HUES6 (cell line): ENCODE measurements around the gene FAM234A.
"Not testable (repeated sequence)": the region's sequence is repeated elsewhere in the genome, so short reads cannot be mapped to it uniquely, and the experiment has no call there.

Experiments used
- H3K27ac ChIP-seq: 2 replicates; pipeline ENCODE4 v1.7.0; 2013; ENCODE audit warnings: low read depth, mild to moderate bottlenecking, low read length, inconsistent platforms
- H3K27me3 ChIP-seq: 2 replicates; pipeline ENCODE4 v1.6.1; 2013; ENCODE audit warnings: low read length; ENCODE audit not compliant: control insufficient read depth, insufficient read depth
- H3K36me3 ChIP-seq: 2 replicates; pipeline ENCODE4 v1.6.1; 2013; ENCODE audit warnings: low read length; ENCODE audit not compliant: control insufficient read depth, insufficient read depth
- H3K4me1 ChIP-seq: 2 replicates; pipeline ENCODE4 v1.6.1; 2013; ENCODE audit warnings: low read length; ENCODE audit not compliant: control insufficient read depth, insufficient read depth
- H3K4me3 ChIP-seq: 2 replicates; pipeline ENCODE4 v1.5.1; 2013; ENCODE audit warnings: low read depth, low read length
- H3K9ac ChIP-seq: one replicate; pipeline ENCODE4 v1.6.1; 2013; ENCODE audit warnings: mild to moderate bottlenecking, low read length
- H3K9me3 ChIP-seq: 2 replicates; pipeline ENCODE4 v1.6.1; 2013; ENCODE audit warnings: low read depth, low read length; ENCODE audit not compliant: control insufficient read depth, insufficient read depth

The FAM234A gene

GRCh38 chr16:265711-266110, 31.1 kb downstream of the FAM234A start:
- Histone ChIP-seq H3K27me3 (no peaks in the 10 kb centered on the region), H3K4me1 (no peaks in the 10 kb centered on the region), H3K27ac (no peak overlapping the region), H3K36me3 (peaks cover 40% of the 10 kb centered on the region), H3K4me3 (no peak overlapping the region), H3K9me3 (no peaks in the 10 kb centered on the region), H3K9ac (no peak overlapping the region)

- no peaks in the 10 kb centered on the region for H3K27me3 ChIP-seq
- H3K9ac ChIP-seq, result no peak overlapping the region
- no peaks in the 10 kb centered on the region for H3K9me3 ChIP-seq
- no peak overlapping the region for H3K4me3 ChIP-seq
- peaks cover 34% of the 10 kb centered on the region for H3K36me3 ChIP-seq
- no peaks in the 10 kb centered on the region for H3K4me1 ChIP-seq
- no peak overlapping the region for H3K27ac ChIP-seq
Observed at GRCh38 chr16:266258-267164, 31.9 kb downstream of the FAM234A start.

- H3K9me3 ChIP-seq, H3K27ac ChIP-seq, H3K4me3 ChIP-seq, H3K4me1 ChIP-seq, H3K27me3 ChIP-seq, H3K9ac ChIP-seq: not testable (repeated sequence)
- peaks cover 24% of the 10 kb centered on the region for H3K36me3 ChIP-seq
Observed at GRCh38 chr16:267562-267961, 32.9 kb downstream of the FAM234A start.

GRCh38 chr16:268141-269053, 33.8 kb downstream of the FAM234A start:
- no peaks in the 10 kb centered on the region for H3K9me3 ChIP-seq
- H3K27me3 ChIP-seq, result peaks cover 8% of the 10 kb centered on the region; the same call in 1 of the 2 replicates
- no peak overlapping the region for H3K9ac ChIP-seq
- H3K4me1 ChIP-seq, result no peaks in the 10 kb centered on the region
- no peak overlapping the region for H3K27ac ChIP-seq
- no peak overlapping the region for H3K4me3 ChIP-seq
- H3K36me3 ChIP-seq, result peaks cover 18% of the 10 kb centered on the region

- no peaks in the 10 kb centered on the region for H3K9me3 ChIP-seq
- no peaks in the 10 kb centered on the region for H3K4me1 ChIP-seq
- H3K9ac ChIP-seq, result no peak overlapping the region
- H3K36me3 ChIP-seq, result peaks cover 10% of the 10 kb centered on the region
- peaks cover 15% of the 10 kb centered on the region for H3K27me3 ChIP-seq
- no peak overlapping the region for H3K27ac ChIP-seq
- no peak overlapping the region for H3K4me3 ChIP-seq
Observed at GRCh38 chr16:269061-269796, 34.6 kb downstream of the FAM234A start.

GRCh38 chr16:270381-271255, 36.0 kb downstream of the FAM234A start:
- Histone ChIP-seq H3K27ac (no peak overlapping the region), H3K36me3 (no peaks in the 10 kb centered on the region), H3K9ac (no peak overlapping the region), H3K27me3 (peaks cover 27% of the 10 kb centered on the region), H3K9me3 (no peaks in the 10 kb centered on the region), H3K4me1 (peaks cover 5% of the 10 kb centered on the region; the same call in 1 of the 2 replicates), H3K4me3 (no peak overlapping the region)

- Histone ChIP-seq H3K9me3 (no peaks in the 10 kb centered on the region), H3K36me3 (no peaks in the 10 kb centered on the region), H3K4me3 (no peak overlapping the region), H3K27me3 (peaks cover 44% of the 10 kb centered on the region), H3K9ac (no peak overlapping the region), H3K27ac (no peak overlapping the region), H3K4me1 (peaks cover 5% of the 10 kb centered on the region; the same call in 1 of the 2 replicates)
Observed at GRCh38 chr16:272633-273546, 38.3 kb downstream of the FAM234A start.

- H3K27me3 ChIP-seq, result peaks cover 52% of the 10 kb centered on the region
- H3K4me3 ChIP-seq, result no peak overlapping the region
- no peak overlapping the region for H3K9ac ChIP-seq
- peaks cover 5% of the 10 kb centered on the region; the same call in 1 of the 2 replicates for H3K4me1 ChIP-seq
- no peaks in the 10 kb centered on the region for H3K36me3 ChIP-seq
- no peaks in the 10 kb centered on the region for H3K9me3 ChIP-seq
- no peak overlapping the region for H3K27ac ChIP-seq
Observed at GRCh38 chr16:273547-274421, 39.2 kb downstream of the FAM234A start.
